HG03196 (cell line): ENCODE data around the gene ABL2.
A peak's percentile ranks its signal among the peaks of the same experiment; 100 is the strongest.

Experiments used
- ATAC-seq: cut with Tn5 transposase; IDR thresholded peaks from one replicate; pipeline ENCODE4 v1.9.1; 2021; ENCODE audit not compliant: unreplicated experiment

The ABL2 gene

DNA sequence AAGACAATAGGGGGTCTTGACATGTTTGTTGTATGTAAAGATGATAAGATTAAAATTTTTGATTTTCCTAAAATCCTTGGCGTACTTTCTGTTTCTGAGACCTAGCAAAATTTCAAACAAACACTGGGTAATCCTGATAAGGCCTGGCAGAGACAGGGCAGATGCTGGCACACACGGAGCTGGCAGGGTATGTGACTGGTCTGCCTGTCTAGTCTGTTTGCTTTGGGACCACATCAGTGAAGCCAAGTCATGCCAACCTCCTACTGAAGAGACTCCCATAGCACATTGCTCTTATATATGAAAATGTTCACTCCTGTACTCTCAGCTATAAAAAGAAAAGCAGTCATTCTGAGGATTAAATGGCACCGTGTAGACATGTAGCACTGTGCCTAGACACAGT is 133.6 kb downstream of the ABL2 start:
- ATAC-seq = no peak

DNA sequence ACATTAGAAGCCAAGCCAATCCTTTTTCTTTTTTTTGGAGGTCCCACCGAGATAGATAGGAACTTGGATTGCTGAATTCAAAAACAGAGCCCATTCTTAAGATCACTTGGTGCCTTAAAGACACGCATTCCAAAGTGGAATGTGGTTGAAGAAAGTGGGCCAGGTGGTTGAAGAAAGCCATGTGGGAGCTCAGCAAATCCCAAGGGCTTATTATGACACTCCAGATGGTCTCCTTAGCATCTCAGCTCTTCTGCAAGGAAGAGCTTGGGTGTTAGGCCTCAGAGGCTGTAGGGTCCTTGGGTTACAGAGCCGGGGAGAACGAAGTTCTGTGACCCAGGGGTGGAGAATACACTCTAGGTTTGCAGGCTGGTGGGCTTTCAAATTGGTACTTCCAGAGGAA is 134.1 kb downstream of the ABL2 start:
- ATAC-seq = no peak

DNA sequence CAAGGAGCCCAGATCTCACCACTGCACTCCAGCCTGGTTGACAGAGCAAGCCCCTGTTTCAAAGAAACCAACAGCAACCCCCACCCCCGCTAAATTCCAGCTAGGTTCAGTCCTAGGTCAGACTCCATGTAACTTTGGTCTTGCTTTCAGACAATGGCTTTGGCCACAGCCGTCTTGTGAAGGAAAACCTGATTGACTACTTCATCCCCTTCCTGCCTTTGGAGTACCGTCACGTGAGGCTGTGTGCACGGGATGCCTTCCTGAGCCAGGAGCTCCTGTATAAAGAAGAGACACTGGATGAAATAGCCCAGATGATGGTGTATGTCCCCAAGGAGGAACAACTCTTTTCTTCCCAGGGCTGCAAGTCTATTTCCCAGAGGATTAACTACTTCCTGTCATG is 134.7 kb downstream of the ABL2 start:
- no peak for ATAC-seq

DNA sequence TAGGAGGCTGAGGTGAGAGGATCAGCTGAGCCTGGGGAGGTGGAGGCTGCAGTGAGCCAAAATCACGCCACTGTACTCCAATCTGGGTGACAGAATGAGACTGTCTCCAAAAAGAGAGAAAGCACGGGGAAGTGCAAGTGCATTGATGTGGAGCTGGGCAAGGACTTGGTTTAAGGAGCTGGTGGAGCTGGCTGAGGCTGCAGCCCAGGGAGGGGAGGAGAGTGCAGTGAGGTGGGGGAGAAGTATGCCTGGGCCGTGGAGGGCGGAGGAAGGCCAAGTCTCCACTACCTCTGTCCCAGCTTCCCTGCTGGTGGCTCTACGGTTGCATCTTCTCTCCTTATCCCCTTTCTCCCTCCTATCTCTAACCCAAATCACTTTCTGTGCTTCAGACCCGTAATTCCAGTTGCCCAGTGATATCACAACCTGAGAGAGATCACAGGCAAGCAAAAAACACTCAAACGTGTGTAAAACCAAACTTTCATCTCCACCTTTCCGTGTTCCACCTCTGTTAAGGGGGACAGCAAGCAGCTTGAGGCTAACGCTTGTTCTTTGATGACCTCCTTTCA is 136.5 kb downstream of the ABL2 start:
- no peak for ATAC-seq

DNA sequence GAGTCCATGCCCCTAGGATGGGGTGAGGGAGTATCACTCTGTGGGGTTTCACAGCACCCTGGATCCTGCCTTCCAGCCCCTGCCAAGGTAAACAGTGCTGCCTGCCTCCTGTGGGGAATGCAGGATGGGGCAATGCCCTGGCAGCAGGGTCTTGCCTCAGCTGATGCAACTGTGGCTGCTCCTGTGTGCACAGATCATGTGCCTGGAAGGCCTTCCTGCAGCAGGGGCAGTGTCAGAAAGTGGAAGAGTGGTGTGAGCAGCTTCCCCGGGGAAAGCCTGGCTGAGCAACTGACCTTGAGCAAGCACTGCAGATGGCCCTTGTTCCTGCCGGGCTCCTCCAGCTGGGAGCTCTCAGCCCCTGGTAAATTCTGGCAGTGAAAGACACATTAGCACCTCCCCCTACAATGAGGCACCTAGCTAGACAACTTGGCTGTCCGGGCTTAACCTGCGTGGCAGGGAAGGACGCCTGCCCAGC is 137.7 kb downstream of the ABL2 start:
- no peak for ATAC-seq

DNA sequence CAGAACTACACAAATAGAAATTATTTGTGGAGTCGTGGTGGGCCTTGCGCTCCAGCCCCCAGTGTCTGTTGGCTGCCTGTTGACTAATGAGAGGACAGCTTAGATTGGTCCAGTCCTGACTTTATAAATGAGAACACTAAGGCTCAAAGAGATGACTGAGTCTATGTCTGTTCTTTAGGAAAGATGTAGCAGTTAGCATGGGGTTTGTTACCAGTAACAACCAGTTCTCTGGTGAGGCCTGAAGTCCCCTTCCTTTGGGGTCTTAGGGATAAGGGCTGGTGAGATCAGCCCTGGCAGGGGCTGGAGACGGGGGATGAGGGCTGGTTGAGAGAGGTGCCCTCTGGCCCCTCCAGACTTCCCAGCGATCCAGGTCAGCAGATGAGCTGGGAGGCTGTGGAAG is 138.6 kb downstream of the ABL2 start:
- no peak for ATAC-seq

DNA sequence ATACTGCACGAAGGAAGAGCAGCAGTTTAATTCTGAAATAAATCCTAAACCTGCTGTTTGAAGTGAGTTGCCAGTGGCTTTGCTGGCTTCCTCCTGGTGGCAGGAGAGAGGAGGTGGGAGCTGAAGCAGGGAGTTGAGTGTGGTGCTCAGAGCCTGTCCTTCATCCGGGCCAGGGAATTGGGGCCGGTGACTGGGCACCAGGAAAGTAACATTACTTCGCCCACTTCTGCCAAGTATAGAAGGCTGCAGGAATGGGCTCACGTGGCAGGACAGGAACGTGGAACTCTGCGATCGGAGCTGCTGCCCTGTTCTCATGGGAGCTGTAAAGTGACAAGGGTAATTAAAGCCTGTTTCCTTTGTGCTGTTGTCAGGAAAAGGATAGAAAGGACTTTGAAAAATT is 139.0 kb downstream of the ABL2 start:
- no peak for ATAC-seq

DNA sequence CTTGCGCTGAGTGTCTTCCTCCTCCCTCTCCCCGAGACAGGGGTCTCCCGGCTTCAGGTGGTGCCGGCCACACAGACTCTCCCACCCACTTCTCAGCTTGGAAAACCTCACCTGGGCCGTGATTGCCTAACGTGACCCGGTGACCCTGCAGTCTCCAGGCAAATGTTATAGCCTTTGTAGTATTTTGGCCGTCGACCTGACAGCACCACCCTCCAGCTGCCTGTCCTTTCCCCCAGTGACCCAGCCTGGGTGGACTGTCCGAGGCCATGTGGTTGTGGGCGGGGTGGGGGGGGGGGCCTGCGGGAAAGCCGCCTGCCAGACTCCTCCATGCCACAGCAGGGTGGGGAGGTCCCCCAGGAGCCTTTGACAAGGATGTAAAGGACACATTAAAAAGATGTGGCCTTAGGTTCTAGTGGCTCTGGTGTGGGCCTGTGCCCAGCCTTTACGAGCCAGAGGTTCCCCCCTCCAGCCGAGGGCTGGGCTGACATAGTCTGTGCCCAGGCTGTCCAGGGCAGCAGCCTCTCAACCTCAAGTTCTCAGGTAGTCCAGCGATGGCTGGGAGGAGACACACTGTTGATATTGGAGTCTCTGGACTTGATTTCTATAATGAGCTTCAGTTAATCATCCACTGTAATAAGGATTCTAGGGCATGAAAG is 139.5 kb downstream of the ABL2 start:
- ATAC-seq = no peak

DNA sequence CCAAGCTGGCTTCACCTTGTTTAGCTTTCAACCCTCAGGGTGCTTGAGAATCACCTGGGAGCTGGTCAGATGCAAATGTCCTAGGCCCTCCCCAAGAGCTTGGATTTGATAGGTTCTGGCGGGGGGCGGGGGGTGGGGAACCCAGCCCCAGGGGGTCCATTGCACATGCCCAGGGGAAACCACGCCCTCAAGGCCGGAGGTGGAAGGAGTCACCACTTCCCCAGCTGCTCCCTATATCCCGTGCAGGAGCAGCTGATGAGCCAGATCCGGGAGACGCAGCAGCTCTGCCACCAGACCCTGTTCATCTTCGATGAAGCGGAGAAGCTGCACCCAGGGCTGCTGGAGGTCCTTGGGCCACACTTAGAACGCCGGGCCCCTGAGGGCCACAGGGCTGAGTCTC is 141.8 kb downstream of the ABL2 start:
- no peak for ATAC-seq

DNA sequence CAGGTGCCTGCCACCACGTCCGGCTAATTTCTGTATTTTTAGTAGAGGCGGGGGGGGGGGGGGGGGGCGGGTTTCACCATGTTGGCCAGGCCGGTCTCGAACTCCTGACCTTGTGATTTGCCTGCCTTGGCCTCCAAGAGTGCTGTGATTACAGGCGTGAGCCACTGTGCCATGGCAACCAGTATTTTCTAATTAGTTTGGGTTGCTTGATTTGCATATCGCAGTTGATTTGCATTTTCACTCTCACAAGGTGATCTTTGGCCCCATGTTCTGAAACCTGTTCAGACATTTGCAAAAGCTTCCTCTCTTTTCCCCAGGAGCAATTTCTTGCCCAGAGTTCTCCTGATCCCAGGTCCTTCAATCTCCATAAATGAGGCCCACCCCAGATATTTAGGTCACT is 145.9 kb downstream of the ABL2 start:
- ATAC-seq = no peak

DNA sequence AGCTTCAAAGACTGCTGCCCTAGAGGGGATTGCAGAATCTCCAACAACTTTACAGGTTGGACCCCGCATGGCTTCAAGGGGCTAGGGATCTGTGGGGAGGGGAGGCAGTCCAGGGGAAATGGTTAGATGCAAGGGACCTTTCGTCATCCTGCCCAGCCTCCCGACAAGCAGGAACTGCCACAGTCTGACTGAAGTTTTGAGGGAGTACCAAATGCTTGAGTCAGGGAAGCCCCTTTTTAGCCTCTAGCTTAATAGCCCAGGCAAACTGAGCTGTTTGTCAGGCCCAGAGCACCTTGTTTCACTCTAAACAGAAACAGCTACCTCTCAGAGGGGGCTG is 146.5 kb downstream of the ABL2 start:
- no peak for ATAC-seq

DNA sequence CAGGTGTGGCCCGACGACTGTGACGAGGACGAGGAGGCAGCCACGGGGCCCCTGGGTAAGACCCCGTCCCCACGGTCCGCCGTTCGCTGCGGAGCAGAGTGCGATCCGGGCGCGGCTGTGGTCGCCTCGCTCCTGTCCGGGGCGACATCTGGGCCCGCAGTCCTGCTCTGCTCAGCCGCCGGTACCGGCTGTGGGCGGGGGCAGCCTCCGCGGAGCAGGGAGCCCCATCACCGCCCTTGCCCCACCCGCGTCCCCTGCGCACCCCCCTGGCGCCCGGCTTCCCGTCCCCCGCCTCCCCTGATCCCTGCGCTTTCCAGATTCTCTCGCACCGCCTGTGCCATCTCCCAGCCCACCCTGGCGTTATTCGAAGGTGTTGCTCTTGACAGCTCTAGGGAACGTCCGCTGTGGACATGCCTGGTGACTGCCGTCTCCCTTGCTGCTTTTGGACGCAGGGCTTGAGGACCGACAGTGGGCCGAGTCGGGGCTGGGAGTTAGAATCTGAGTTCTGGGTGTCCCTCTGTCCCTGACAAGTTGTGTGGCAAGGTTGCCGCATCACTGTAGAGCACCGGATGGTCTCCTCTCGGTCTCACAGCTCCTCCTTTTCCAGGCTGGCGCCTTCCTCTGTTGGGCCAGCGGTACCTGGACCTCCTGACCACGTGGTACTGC is 147.0 kb downstream of the ABL2 start:
- ATAC-seq = peak; percentile 14

DNA sequence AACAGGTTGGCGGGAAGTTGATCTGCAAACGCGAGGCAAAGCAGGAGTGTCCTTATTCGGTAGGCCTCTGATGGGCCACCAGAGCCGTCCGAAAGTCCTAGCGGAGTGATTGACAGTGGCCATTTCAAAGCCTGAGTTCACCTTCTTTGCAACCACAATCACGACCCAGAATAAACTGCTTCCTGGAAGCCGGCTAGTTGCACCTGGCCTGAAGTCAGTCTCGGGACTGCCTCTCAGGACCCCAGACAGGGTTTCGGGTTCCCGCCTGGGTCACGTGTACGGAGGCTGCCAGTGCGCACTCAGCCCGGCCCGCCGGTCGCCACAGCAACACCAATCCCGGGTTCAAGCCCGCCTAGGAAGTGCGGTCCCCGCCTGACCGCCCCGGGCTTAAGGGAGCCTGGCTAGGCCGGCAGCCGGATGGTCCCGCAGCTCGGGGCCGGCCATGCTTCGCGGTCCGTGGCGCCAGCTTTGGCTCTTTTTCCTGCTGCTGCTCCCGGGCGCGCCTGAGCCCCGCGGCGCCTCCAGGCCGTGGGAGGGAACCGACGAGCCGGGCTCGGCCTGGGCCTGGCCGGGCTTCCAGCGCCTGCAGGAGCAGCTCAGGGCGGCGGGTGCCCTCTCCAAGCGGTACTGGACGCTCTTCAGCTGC is 147.7 kb downstream of the ABL2 start, which contains the start of gene TOR3A:
TOR3A (plus strand) TSS at position 384 of the 646 bp plus-strand sequence; CDS start at position 443, 59 bp downstream.
- peak; percentile 88 for ATAC-seq

DNA sequence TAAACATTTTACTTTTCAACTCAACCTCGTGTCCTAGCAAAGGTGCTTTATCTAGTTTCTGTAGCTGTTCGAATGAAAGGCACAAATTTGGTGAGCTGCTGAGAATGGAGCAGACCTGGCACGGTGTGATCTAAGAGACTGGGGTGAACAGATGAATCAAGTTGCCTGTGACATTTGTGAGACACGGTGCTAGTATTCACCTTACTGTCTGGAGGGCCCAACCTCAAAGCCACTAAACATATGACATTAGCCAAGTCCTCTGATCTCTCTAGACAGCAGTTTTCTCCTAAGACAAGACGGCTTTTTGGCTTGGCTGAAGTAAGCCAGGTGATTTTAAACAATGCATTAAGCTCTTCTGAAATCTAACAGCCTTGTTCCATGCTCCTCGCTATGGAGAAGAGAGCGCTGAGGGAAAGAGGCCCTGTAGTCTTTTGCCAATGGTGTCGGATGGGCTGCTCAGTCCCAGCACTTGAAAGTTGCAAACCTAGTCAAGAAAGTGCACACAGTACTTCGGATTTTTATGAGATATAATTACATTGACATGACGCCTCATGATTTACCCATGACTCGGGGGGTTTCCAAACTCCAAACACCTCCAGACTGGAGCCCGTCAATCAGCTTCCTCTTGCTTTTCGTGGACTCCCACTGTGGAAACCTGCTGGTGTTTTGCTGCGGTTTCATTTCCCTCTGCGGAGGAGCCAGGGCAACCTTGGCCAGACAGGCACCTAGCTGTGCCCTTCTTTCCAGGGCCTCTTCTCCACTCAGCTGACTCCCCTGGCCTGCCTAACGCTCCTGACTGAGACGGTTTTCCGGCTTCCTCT is 148.4 kb downstream of the ABL2 start:
- peak; percentile 29 for ATAC-seq

DNA sequence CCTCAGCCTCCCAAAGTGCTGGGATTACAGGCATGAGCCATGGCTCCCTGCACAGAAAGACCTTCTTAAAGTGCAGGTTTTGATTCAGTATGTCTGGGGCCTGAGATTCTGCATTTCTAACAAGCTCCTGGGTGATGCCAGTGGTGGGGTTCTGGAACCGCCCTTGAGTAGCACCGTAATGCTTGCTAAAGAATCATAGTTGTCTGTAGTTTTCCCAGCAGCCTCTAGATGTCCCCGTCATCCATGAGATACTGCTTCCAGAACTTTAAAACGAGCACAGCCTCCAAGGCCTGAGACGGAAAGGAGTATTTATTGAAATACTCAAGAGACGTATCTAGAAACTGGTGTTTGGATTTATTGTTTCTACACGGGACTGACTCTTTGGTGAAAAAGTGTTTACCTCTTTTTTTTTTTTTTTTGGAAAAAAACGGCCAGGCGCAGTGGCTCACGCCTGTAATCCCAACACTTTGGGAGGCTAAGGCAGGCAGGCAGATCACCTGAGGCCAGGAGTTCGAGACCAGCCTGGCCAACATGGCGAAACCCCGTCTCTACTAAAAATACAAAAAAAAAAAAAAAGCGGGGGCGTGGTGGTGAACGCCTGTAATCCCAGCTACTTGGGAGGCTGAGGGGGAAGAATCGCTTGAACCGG is 150.2 kb downstream of the ABL2 start:
- no peak for ATAC-seq

DNA sequence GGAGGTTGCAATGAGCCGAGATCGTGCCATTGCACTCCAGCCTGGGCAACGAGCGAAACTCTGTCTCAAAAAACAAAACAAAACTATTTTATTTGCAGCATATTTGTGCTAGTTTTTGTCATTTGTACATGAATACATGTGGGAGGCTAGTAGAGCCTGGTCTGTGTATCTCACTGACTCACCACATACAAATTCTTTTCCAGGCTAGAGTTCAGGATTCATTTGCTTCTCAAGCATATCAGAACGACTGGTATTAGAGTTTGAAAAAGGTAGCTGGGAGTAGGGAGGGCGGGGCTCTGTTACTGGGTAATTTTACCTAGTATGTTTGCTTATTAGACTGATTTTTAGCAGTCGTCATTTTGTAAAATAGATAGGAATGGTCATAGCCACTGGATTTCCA is 152.1 kb downstream of the ABL2 start:
- ATAC-seq = no peak

DNA sequence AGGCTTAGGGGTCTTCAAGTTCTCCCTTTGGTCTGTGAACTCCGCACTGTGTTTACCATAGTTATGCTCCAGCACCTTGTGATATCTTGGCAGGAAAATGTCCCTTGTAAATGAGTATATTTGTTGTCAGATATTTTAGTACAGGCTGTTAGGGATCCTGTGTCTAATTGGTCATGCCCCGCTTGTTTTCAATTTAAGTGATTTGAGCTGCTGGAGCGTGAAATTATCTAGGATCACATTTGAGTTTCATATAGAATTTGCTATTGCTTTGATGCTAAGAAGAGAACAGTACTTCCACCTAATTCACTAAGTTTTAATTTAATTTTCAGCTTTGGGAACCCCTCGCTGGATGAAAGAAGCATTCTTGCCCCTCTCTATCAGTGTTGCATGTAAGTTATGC is 163.0 kb downstream of the ABL2 start:
- no peak for ATAC-seq

DNA sequence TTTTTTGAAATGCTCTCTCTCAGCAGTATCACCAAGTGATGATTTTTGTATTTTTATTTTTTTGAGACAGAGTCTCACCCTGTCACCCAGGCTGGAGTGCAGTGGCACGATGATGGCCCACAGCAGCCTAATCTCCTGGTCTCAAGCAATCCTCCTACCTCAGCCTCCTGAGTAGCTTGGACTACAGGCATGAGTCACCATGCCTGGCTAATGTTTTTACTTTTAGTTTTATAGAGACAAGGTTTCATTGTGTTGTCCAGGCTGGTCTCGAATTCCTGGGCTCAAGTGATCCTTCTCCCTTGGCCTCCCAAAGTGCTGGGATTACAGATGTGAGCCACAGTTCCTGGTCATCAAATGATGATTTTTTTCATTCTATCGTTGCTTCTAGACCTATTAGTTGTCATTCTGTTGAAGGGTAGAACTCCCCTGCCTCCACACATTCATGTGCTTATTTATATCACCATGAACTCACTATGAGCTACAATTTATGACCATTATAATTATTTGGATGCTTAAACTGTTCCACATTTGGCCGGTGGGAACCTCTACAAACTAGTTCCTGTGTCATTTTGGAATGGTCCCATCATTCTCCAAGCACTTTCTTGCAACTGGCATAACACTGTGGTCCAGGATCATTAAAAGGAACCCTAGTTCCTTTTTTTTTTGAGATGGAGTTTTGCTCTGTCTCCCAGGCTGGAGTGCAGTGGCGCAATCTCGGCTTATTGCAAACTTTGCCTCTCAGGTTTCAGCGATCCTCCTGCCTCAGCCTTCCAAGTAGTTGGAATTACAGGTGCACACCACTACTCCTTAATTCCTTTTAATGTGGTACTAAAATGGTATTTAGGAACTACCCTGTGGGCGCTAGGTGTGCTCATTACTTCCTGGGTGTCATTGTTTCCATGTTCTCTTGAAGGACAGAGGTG is 167.9 kb downstream of the ABL2 start:
- no peak for ATAC-seq
